NB4 (cell line): ENCODE data around the gene MAPK6.

ENCODE experiments used
- DNase-seq: peaks from one replicate; pipeline ENCODE4 v3.0.0; 2010; ENCODE audit warnings: low read depth
- H3K4me3 ChIP-seq: one replicate; pipeline ENCODE4 v1.5.1; 2011; ENCODE audit warnings: mild to moderate bottlenecking, low read depth, low read length, moderate library complexity
- MYC ChIP-seq: IDR thresholded peaks from 2 replicates; pipeline ENCODE4 v1.6.1; 2011; ENCODE audit warnings: low read depth, low read length
- POLR2A ChIP-seq: IDR thresholded peaks from 2 replicates; pipeline ENCODE4 v1.6.1; 2011; ENCODE audit warnings: mild to moderate bottlenecking; ENCODE audit not compliant: insufficient read length; ENCODE audit errors: extremely low read depth
- TF ChIP-seq, protein P1 (sequence below): IDR thresholded peaks from 2 replicates; pipeline ENCODE4 v1.6.1; 2011; ENCODE audit warnings: low read depth, low read length
- TF ChIP-seq, protein P2 (sequence below): IDR thresholded peaks from one replicate; pipeline ENCODE4 v1.5.1; 2012; ENCODE audit warnings: low read depth, low read length

The MAPK6 gene

DNA sequence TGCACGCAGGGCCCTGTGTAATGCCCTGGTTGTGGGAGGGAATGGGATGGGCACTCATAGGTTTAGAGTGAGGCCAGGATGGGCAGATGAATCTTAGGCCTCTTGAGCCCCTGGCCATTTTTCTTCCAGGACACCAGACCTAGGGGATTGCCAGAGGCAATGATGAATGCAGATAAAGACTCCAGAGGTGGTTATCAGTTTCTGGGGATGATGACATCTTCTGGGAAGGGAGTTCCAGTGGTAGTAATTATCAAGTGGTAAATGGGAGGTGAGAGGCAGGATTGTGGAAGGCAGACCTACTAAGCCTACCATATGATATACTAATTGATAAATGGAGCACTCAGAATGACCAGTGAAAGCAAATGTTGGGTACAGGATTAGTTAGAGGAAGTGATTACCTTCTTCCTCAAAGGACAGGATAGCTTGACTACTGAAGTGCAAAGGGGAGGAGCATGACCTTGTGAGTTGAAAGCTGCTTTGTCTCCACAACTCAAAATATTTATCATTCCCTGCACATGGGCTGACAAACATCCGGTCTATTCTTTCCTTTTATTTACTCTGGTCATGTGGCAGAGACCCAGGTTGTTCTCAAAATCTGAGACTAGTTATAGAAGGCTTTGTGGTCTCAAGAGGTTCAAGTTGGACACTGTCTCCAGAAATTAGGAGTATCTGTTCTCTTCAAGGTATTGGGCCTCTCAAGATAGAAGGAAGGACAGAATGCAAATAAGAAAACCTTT is 10.2 kb upstream of the MAPK6 start:
- no peak for DNase-seq
- no peak for TF ChIP-seq POLR2A
- TF ChIP-seq MYC: no peak
- TF ChIP-seq, protein P1, sequence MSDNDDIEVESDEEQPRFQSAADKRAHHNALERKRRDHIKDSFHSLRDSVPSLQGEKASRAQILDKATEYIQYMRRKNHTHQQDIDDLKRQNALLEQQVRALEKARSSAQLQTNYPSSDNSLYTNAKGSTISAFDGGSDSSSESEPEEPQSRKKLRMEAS: no peak
- TF ChIP-seq, protein P2, sequence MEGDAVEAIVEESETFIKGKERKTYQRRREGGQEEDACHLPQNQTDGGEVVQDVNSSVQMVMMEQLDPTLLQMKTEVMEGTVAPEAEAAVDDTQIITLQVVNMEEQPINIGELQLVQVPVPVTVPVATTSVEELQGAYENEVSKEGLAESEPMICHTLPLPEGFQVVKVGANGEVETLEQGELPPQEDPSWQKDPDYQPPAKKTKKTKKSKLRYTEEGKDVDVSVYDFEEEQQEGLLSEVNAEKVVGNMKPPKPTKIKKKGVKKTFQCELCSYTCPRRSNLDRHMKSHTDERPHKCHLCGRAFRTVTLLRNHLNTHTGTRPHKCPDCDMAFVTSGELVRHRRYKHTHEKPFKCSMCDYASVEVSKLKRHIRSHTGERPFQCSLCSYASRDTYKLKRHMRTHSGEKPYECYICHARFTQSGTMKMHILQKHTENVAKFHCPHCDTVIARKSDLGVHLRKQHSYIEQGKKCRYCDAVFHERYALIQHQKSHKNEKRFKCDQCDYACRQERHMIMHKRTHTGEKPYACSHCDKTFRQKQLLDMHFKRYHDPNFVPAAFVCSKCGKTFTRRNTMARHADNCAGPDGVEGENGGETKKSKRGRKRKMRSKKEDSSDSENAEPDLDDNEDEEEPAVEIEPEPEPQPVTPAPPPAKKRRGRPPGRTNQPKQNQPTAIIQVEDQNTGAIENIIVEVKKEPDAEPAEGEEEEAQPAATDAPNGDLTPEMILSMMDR: no peak
- no peak overlapping the region for H3K4me3 ChIP-seq

DNA sequence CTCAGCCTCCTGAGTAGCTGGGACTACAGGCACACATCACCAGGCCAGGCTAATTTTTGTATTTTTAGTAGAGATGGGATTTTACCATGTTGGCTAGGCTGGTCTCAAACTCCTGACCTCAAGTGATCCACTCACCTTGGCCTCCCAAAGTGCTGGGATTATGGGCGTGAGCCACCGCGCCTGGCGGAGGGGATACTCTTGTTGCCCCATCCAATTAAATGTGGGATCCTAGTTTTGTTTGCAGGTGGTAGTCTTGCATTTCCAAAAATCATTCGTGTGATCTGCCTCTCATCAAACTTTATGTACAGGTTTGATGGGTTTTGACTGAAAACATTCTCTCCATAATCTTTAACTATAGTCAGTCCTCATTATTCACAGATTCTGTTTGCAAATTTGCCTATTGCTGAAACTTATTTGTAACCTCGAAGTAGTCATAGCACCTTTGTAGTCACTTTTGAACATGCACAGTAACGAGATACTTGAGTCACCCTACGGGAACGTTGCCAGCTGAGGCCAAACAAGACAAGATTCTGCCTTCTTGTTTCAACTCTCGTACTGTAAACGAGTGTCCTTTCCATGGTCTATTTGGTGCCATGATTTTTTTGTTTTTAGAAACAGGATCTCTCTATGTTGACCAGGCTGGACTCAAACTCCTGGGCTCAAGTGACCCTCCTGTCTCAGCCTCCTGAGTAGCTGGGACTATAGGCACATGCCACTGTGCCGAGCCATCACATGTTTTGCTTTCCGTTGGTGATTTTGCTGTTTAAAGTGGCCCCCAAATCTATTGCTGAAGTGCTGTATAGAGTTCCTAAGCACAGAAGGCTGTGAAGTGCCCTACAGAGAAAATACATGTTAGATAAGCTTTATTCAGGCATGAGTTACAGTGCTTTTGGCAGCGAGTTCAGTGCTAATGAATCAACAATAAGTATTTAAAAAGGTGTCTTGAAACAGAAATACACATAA is 8.1 kb upstream of the MAPK6 start:
- DNase-seq: no peak
- no peak overlapping the region for H3K4me3 ChIP-seq
- TF ChIP-seq POLR2A (no peak), MYC (no peak)
- TF ChIP-seq, protein P2: no peak
- TF ChIP-seq, protein P1: no peak

DNA sequence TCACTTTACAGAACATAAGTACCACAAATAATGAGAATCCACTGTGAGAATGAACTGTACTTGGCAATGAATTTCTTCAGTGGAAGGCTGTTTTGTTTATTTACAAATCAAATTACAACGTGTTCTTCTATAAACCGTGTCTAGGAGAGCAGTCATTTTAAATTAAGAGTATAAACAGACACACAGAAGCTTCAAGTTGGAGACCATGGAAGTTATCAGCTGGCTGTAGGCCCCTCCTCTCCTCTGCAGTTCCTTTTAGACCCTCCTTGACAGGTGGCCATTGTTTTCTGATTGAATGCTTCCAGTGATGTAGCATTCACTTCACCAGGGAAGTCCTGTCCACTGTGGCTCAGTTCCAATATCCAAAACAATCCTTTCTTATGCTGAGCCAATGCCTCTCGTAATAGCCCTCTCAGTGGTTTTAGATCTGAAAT is 7.3 kb upstream of the MAPK6 start:
- H3K4me3 ChIP-seq: no peak overlapping the region
- no peak for TF ChIP-seq MYC
- TF ChIP-seq, protein P1: no peak
- no peak for TF ChIP-seq POLR2A
- TF ChIP-seq, protein P2: no peak
- no peak for DNase-seq

DNA sequence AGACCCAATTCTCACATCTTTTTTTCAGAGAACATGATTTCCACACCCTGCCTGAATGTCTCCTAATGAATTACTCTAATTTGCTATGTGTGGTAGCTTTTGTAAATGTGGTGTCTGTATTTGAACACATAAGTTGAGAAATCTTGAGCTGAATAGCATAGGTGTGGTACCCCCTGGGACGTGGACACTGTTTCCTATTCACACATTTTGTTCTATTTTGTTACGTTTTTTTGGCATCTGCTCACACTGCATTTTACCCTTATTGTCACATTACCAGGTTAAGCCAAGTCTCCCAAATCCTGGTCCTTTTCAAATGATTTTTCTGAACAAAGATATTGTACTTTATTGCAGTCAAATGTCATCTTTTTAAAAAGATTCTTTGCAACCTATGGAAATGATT is 6.8 kb upstream of the MAPK6 start:
- no peak for TF ChIP-seq MYC
- TF ChIP-seq POLR2A: no peak
- TF ChIP-seq, protein P2: no peak
- TF ChIP-seq, protein P1: no peak
- H3K4me3 ChIP-seq: no peak overlapping the region
- no peak for DNase-seq

DNA sequence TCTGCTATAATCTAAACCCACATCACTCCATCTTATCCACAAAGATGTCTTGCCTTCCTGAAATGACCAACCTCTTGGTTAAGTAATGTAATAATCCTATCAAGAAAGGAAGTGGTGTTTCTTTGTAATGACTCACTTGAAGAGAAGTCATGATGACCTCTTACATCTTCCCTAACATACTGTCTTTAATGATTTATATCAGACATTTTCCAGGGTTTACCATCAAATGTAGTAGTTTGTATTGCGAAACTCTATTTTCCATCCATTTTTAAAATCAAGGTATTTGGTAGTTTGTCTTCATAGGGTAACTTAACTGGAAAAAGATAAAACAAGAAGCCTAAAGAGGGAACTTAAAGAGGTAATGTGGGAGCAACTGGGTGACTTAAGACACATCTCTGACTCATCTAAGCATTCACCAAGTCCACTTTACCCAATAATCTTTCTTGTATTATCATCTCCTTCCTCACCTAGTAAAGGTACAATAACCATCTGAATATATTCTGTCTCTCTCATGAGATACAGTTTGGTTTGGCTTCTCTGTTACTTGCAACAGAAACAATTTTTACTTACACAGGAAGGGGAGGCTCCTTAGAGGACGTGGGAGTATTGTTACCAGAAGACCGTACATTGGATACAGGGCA is 5.7 kb upstream of the MAPK6 start:
- H3K4me3 ChIP-seq: no peak overlapping the region
- DNase-seq: peak; percentile 76
- TF ChIP-seq POLR2A: no peak
- TF ChIP-seq, protein P1: no peak

DNA sequence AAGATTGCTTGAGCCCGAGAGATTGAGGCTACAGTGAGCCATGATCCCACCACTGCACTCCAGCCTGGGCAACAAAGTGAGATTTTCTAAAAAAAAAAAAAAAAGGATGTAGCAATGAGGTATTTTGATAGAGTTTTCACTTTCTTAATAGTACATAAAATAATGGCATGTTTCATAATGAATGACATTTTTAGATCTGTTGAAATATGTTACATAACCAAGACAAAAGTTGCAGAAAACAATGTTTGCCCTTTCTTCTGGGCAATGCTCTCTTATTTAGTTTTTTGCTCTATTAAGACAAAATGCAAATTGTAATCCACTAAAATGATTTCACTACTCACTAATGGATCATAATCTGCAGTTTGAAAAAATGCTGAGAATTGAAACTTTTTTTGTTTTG is 4.4 kb upstream of the MAPK6 start:
- DNase-seq: no peak

More for the DNA sequence above, 4.4 kb upstream of the MAPK6 start:
- H3K4me3 ChIP-seq: no peak overlapping the region
- TF ChIP-seq, protein P2: no peak
- TF ChIP-seq, protein P1: no peak
- TF ChIP-seq MYC: no peak
- no peak for TF ChIP-seq POLR2A
